GM21786 (cell line): ENCODE measurements around the gene SORBS1.

Experiments
- ATAC-seq: cut with Tn5 transposase; IDR thresholded peaks from one replicate; pipeline ENCODE4 v1.9.1; 2021; ENCODE audit not compliant: unreplicated experiment

The SORBS1 gene

DNA sequence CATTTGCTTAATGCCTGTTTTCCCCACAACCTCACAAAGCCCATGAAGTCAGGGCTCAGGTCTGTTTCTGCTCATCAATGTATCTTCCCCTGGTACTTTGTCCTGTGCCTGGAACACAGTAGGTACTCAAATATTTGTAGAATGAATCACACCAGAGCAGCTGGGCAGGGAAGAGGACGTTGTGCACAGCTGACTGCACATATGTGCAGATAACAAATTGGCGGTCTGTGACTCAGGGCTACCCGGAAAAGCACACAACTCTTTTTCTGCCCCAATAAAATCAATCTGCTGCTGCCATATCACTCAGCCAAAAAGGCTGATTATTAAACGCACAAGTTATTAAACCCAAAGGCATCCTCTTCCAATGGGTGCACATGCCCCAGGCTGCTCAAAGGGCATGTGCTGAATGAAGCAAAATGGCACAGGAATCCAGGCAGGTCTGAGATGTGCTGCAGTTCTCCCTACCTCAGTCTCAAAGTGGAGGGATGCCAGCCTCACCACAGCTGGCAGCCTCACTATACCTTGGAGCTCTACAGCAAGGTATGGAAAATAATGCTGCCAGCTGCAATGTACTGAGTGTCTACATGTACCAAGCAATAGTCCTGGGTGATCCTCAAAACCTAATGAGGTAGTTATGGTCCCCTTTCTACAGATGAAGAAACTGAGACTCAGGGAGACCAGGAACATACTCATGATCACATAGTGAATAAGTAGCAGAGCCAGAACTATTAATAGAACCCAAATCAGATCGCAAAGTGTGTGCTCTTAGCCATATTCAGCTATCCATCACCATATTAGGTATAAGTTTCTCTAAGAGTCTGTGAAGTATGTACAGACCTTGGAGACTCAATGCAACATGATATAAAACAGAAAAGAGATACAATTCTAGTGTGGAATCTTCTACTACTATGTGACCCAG lies 43.4 kb downstream of the SORBS1 start:
- no peak for ATAC-seq

DNA sequence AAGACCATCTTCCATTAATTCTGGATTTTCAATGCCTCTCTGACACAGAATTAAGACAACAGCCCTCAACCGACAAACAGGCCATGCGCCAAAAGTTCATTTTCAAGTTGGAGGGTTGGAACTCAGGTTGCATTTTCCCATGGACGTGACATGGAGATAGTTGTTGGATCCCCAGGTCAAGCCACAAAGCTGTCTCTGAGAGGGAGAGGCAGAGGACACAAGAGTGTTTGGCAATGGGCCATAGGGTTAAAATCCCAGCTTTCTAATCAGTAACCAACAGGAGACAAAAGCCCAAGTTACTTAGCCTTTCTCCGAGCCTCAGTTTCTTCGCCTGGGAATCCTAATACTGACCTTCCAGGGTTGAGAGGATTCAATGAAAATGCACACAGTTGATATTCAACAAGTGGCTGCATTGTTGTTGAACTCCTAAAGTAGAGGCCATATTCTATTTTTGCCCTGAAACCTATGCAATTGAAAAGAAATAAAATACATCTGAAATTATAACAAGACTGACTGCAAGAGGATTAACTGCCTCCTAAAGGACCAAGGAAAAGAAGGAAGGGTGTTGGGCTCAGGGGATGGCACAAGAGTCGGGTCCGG lies 44.3 kb downstream of the SORBS1 start:
- no peak for ATAC-seq

DNA sequence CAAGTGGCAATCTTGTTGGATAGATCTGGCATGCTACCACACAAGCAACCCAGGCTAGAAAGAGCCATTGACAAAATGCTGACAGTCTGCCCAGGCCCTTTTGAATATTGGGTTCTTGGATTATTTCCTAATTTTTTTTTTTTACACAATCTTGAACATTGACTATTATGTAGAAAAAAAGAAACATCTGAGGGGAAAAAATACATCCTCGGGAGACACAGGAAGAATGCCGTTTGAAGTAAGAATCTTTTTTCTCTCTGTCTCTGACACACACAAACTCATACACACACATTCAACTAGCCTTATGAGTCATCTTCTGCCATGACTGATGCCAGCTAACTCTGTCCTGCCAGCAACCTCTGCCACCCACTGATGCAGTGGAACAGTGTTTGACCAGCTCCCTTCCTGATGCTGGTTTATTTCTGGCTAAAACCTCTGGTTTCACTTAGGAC lies 47.2 kb downstream of the SORBS1 start:
- ATAC-seq: no peak

DNA sequence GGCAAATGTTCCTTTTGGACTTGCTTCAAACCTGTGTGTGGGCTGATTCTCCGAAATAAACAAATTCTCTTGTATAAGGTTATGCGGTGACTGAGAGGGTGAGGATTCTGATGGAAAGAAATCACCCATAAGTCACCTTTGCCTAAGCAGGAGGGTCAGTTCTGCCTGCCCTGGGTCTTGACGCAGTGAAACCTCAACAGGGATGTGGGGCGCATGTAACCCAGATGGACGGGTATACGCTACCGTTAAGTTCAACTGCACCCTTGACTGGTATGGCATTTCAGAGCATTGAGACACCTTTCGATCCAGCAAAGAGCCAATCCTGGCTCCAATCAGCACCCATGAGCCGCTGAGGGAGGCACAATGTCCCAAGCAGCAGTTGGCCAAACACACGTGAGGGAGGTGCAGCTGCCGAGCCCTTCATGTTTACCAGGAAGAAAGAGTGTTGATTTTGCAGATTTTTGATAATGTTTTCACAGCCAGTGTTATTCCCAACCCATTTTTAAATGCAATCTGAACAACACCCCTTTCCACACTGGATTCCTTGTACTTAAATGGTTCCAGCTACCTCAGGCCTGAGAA lies 48.1 kb downstream of the SORBS1 start:
- no peak for ATAC-seq

DNA sequence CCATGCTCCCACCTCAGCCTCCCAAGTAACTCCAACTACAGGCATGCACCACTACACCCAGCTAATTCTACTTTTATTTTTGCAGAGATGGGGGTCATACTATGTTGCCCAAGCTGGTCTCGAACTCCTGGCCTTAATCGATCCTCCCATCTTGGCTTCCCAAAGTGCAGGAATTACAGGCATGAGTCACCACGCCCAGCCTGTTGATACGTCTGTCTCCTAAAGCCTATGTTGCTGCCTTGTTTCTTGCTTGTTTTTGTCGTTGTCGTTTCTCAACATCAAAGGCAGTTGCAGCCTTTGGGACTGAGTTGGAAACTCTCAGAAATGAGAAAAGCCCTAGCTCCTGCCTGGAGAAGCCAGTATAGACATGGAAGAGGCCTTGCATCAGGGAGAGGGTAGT lies 49.9 kb downstream of the SORBS1 start:
- no peak for ATAC-seq

DNA sequence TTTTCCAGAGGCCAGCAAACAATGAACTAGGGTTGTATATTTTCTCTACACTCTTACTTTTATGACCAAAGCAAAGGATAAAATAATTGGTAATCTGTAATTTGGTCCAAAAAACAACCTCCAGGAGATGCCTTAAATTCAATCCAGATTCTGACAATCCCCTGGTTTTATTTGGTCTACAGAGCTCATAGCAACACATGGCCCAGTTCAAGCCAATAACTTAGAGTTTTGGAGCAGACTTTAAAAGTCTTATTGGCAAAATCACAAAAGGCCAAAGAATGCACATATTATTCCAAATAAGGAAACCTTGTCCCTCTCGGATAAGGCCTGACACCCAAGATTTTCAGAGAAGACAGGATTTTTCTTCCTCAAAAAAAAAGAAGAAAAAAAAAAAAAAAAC lies 51.9 kb downstream of the SORBS1 start:
- ATAC-seq: no peak

DNA sequence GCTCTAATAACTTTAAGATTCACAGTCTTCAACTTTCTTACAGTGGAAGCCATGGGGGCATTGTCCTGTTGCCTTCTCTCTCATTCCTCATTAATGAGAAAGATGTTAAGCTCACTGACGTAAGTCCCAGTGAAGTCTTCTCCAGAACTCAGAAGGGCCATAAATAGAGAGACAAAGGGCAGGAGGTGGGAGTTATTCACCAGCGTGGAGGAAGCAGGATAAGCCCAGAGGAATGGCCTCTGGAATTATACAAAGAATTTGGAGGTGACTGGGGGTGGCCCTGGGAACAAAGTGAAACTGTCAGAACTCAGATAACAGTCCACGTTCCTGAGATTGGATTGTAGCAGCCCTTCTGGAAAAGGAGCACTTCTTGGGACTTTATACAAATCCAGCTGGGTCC lies 52.4 kb downstream of the SORBS1 start:
- ATAC-seq: no peak

DNA sequence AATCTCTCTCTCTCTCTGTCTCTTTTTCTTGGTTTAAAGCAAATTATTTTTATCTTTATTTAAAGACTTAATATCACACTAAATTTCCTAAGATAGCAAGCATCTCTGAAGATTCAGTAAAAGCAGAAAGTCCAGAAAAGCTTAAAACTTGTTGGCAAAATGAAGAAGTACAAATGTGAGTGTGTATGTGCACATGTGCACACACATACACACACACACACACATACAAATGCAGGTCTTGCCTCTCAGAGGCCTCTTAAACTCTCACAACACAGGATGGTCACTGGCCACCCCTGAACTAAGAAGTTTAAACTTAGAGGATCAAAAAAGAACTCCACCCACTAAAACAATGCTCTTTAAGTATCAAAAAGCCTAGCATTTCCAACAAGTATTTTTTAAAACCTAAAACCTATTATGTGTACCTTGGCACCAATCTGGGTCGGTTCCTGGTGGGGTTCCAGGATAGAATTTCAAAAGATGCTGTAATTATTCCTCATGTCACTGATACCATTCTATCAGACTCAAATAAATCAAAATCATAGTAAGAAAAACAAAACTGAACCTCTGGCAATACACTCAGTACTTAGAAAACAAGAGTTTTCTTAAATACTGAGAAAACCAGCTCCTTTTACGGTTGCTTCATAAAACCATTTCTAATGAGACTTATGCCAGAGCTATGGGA lies 55.0 kb downstream of the SORBS1 start:
- ATAC-seq: no peak

DNA sequence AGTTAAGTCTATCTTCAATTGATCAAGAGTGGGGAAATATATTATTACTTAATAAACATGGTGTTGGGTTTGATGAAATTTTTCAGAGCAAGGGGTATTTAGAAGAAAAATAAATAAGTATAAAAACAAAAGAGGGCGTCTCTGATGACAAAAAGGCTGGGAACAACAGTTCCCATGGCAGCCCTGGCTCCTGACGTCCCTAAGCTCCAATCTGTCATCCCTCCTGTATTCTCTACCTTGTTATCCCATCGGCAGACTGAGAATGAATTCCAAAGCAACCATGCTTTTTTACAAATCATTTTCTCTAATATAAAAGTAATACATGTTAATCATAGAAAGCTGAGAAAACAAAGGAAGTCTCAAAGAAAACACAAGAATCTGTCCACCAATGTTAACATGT lies 55.5 kb downstream of the SORBS1 start:
- no peak for ATAC-seq

DNA sequence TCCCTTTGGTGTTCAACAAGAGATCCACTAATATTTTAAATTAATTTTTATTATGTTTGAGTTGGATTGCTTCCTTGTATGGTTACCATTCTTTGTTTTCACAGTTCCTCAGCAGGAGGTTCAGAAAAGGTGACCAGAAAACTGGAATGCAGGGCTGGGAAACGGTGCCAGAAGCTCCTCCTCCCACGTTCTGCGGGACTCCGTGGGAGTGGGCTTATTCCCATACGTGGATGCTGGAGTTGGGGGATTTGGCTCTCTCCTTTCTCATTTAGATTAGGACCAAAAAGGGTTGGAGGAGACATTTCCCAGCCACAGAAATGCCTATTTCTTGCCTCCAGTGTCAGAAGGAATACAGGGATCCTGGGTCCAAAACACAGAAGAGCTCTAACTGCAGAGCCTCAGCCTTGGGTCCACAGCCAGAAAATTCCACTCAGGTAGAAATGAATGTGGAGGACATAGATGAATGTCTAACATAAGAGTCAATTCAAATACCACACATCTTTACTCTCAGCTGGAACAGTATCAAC lies 56.0 kb downstream of the SORBS1 start:
- ATAC-seq: no peak

DNA sequence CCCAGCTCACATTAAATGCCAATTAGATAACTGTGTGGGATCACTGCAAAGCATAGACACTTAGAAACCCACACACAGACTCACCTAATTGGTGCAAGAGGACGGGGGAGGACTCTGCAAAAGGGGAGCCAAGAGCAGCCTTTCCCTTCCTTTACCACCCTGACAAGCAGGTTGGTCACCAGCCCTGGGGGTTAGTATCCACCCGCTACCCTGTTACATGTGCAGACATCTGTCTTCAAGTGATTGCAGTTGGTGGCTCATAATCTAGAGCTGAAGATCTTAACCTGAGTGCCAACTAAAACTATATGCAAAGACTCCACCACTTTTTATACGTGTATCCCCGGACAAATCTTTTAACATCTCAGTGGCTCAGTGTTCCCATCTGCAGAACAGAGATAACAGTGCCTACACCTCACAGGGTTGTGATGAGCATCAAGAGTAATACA lies 56.9 kb downstream of the SORBS1 start:
- ATAC-seq: no peak

DNA sequence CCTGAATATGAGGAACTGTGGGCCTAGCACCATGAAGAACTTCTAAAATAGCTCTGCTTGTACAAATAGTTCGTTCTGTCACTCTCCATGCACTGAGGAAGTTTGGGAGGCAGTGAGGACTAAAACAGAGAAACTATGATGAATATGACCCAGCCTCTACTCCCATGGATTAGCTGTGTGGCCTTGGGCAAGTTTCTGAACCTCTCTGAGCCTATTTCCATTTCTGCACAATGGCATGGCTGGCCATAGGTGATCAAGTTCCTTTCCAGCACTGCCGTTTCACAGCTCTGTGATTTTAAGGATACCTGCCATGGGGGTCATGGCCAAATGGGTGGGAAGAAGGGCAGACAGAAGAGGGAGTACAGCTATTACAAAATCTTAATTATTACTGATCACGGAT lies 57.6 kb downstream of the SORBS1 start:
- no peak for ATAC-seq

DNA sequence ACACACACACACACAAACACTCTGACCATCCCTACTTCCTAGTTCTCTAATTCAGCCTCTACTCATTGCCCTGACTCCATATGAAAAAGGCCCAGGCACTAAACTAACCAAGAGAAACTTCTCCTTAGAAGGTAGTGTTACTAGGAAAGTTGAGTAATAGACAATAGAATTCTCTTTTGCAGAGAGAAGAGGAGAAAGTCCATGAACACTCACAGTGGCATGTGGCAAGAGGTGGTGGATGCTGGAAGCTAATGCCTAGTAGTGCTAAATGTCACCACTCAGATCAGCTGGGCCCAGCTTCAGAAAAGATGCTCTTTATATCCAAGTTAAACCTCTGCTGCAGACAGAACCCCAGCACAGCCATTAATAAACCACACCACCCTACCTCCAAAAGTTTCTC lies 58.2 kb downstream of the SORBS1 start:
- no peak for ATAC-seq

DNA sequence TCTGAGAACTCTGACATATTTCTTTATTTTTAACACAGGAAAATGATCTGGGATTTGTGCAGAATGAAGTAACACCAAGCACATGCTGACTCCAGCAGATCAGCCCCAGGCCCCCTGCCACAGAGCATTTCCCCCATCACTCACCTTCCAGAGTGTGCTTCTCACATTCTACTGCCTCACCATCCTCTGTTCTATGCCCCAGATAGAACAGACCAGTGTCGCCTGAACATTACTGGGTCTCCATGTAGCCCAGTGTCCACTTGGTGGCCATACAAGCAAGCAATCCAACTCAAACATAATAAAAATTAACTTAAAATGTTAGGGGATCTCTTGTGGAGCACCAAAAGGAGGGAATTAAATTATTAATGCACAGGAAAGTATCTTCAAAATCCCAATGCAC lies 58.8 kb downstream of the SORBS1 start:
- no peak for ATAC-seq

DNA sequence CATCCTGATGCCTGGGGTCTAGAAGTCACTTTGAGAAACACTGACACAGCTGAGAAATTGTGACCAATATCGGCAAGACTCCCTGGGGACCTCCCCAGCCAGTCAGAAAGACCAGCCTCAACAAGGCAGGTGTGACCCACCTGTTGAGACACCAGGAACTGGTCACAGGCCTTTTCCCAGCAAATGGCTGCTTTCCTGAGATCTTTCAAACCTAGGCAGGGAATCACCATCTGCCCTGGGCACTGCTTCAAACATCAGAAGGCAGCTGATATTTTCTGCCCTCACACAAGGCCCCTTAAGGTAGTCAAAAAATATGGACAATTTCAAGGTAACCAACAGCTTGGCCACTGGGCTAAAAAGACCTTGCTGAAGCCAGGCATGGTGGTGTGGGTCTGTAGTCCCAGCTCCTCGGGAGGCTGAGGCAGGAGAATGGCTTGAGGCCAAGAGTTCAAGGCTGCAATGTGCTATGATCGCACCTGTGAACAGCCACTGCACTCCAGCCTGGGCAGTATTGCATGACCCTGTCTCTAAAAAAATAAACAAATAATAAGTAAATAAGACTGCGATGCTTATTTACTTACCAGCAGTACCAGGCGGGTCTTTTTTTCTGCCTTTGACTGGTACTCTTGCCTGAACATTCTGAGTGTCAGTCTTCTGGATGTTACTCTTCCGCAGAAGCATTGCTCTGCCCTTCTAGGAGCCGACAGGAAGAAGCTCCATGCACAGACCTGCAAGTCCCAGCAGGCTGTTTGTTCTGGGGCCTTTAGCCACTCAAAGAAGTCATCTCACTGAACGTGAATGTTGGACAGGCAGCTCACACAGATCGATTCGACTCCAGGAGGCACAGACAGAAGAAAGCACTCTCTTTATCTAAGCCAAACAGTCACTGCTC lies 59.7 kb downstream of the SORBS1 start:
- ATAC-seq: no peak

DNA sequence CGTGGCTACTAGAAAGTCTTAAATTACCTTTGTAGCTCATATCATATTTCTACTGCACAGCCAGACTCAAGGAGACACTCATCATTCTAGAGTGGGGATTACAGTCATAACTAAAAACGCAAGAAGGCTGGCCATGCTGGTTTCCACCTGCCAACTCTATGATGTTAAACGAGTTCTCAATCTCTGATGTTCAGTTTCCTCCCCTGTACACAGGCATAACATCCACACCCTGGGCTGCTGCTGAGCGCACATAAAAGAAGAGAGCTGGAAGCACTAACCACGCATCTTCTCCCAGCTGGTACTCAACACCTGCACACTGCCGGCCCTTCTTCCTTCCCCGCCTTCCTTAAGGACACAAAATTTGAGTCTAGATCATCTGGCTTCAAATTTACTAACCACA lies 60.5 kb downstream of the SORBS1 start:
- ATAC-seq: no peak

DNA sequence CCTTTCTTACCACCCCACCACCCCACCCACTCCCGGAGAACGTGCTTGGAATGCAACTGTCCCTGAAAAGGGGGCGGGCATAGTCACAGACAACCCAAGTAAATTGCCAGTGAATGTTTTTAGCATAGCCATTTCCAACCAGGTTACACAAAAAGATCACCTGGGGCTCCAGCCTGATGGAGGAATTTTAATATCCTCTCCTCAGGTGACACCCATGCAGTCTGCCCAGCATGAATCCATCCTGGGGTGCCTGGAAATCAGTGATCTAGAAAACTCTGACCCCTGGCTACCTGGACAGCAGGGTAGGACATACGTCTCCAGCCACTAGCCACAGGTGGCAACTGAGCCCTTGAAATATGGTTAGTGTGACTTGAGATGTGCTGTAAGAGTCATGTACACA lies 61.1 kb downstream of the SORBS1 start:
- ATAC-seq: no peak

DNA sequence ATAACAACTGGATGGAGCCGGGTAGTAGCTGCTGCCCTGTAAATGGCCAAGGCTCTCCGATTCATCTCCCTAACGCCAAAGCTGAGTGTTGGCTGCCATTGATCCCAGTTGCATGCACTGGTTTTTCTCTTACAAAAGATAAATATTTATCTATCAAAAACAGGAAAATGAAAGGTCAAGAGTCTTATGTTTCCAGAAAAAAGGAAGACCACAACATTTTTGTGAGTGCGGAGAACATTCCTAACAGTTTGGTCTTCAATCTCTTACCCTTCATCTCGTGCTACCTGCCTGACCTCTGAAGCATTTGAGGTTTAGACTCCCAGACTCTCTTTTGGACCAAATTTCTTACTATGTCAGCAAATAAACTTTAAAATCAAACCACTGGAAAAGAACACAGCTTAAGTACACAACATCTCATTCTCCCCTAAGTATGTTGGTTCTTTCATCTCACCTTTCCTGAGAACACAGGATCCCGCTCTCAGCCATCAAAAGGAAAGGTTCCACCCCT lies 61.6 kb downstream of the SORBS1 start:
- ATAC-seq: no peak

DNA sequence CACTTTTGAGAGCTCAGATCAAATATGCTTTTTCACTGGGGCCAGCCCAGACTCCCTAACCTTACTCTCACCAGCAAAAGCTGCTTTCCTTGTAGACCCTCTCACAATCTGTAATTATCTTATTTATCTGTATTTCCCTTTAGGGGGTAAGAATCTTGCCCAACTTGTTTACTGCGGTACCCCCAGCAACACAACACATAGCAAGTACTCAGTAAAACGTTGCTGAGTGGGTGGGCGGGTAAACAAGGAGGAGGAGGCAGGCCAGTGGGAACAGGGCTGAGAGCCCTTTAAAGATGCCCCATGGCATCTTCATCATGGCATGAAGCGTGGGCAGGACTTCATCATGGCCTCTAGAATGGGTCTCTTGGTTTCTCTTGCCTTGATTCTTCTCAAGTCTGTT lies 64.2 kb downstream of the SORBS1 start:
- no peak for ATAC-seq

DNA sequence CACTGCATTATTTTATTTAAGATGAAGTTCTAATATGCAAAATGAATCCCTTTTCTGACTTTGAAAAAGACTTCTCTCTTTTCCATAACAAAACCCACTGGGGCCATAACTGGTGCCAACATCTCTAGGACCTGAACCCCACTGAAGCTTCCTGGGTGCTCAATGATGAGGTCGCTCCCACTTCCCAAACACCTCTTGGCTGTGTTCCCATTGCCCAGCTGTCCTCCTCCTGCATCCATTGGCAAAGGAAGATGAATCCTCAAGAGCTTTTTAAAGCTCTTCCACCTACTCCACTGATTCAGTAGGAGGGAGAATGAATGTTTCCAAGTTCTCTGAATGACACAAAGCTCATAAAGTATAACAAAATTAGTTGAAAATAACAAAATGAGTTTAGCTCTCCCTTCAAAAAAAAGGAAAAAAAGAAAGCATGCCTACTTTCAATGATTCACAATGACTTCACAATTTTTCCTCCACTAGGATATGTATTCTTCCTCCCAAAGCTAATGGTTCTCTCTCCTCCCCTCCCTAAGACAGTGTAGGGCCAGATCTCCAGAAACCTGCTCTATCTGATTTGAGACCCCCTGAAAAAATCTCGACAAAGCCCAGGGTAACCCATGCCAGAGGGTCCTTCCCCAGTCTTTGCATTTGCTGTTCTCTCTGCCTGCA lies 64.8 kb downstream of the SORBS1 start:
- no peak for ATAC-seq
